Tibial artery (tissue), 4 donors: Measurements from ENCODE around the gene BCKDHA.
"Not testable (repeated sequence)": the region's sequence is repeated elsewhere in the genome, so short reads cannot be mapped to it uniquely, and the experiment has no call there.

ENCODE experiments used
- DNase-seq, 2 donors: peaks; one replicate each; pipeline ENCODE4 v3.0.0-alpha.2; 2019
- H3K27ac ChIP-seq, 2 donors: fragments of 200-600 bp; sonication (generic) in 1 of 2; 1 replicate in 1 of 2; 2 replicates in 1 of 2; pipeline ENCODE4 v1.5.1; 2018 to 2019; ENCODE audit warnings: mild to moderate bottlenecking in 1 of 2
- H3K27me3 ChIP-seq, 2 donors: fragments of 200-600 bp; sonication (generic) in 1 of 2; one replicate each; pipeline versions ENCODE4 v1.5.1 to v1.6.0; 2016 to 2019
- H3K36me3 ChIP-seq, 3 donors: fragments of 200-600 bp; sonication (generic) in 2 of 3; one replicate each; pipeline ENCODE4 v1.5.1; 2016 to 2019; ENCODE audit warnings: mild to moderate bottlenecking in 2 of 3
- H3K4me1 ChIP-seq, 4 donors: fragments of 200-600 bp; sonication (generic) in 2 of 4; 1 replicate in 3 of 4; 2 replicates in 1 of 4; pipeline ENCODE4 v1.5.1; 2016 to 2019
- H3K4me3 ChIP-seq, 2 donors: fragments of 200-600 bp; sonication (generic) in 1 of 2; 1 replicate in 1 of 2; 2 replicates in 1 of 2; pipeline ENCODE4 v1.5.1; 2018 to 2019; ENCODE audit warnings: mild to moderate bottlenecking in 2 of 2
- H3K9me3 ChIP-seq, 3 donors: fragments of 200-600 bp; sonication (generic) in 1 of 3; one replicate each; pipeline ENCODE4 v1.5.1; 2016 to 2019
- intact Hi-C: fragments of 100-400 bp; cut with DNase I; formaldehyde crosslinking; loops from one replicate; pipeline ENCODE4 v1.15.0; 2023; ENCODE audit warnings: low total_unique reads
- TF ChIP-seq, protein P1 (sequence below), 2 experiments: fragments of 200-600 bp in 1 of 2; fragments of 450-650 bp in 1 of 2; IDR thresholded peaks; one replicate each; pipeline ENCODE4 v1.5.1; 2017 to 2019; ENCODE audit warnings: antibody characterized with exemption in 2 of 2, mild to moderate bottlenecking in 1 of 2, moderate library complexity in 1 of 2

Gene BCKDHA

DNA sequence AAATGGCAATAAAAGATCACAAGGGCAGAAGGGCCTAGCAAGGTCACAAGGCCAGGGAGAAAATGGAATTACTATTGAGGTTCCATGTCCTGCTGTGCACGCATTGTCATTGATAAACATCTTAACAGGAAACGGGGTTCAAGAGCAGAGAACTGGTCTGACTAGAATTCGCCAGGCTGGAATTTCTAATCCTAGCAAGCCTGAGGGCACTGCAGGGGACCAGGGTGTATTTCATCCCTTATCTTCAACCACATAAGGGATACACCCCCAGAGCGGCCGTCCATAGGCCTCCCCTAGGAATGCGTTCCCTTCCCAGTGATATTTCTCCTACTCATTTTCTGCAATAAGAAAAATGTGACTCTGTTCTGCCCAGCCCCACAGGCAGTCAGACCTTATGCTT is 64.9 kb downstream of the BCKDHA start:
- intact Hi-C loops = loop anchor here (5.0 kb wide), 1 partner anchor 100 kb away; no protein-coding TSS in a partner anchor
- Histone ChIP-seq H3K4me3 (no peak overlapping the region), H3K4me1 (no peaks in the 10 kb centered on the region), H3K27me3 (peaks cover 0 to 58% of the 10 kb centered on the region in 2 donors), H3K36me3 (no peaks in the 10 kb centered on the region), H3K27ac (no peak overlapping the region), H3K9me3 (no peaks in the 10 kb centered on the region)
- TF ChIP-seq, protein P1, sequence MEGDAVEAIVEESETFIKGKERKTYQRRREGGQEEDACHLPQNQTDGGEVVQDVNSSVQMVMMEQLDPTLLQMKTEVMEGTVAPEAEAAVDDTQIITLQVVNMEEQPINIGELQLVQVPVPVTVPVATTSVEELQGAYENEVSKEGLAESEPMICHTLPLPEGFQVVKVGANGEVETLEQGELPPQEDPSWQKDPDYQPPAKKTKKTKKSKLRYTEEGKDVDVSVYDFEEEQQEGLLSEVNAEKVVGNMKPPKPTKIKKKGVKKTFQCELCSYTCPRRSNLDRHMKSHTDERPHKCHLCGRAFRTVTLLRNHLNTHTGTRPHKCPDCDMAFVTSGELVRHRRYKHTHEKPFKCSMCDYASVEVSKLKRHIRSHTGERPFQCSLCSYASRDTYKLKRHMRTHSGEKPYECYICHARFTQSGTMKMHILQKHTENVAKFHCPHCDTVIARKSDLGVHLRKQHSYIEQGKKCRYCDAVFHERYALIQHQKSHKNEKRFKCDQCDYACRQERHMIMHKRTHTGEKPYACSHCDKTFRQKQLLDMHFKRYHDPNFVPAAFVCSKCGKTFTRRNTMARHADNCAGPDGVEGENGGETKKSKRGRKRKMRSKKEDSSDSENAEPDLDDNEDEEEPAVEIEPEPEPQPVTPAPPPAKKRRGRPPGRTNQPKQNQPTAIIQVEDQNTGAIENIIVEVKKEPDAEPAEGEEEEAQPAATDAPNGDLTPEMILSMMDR (IDR thresholded peaks at IDR 0.05) = no peak
- no peak for DNase-seq

DNA sequence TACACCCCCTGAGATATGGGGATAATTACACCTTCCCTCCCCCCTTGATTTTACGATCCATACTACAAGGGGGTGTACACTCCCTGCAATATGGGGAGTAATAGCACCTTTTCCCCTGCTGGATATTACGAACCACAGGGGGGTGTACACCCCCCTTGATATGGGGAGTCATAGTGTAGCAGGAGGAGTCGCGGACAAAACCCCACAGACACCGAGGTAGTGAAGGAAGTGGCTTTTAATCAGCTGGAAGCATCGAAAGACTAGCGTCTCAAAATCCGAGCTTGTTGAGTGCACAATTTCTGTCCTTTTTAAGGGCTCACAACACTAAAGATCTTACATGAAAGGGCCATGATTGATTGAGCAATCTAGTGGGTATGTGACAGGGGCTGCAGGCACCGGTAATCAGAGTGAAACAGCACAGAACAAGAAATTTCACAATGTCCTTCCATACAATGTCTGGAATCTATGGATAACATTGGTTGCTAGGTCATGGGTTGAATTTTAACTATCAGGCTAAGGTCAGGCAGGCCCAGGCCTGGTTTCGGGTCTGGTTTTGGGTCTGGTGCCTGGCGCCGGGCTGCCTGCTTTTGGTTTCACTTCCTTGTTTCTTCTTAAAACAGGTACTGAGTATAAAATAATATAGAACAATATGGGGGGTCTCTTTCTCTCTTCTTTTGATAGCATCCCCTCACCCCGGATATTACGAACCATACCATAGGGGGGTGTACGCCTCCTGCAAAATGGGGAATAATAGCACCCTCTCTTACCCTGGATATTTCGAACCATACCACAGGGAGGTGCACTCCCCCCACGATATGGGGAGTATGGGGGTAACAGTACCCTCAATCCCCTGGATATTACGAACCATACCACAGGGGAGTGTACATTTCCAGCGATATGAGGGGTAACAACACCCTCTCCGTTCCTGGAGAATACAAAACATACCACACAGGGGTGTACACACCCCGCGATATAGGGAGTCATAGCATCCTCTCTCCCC is 65.9 kb downstream of the BCKDHA start:
- intact Hi-C loops = loop anchor here (5.0 kb wide), 1 partner anchor 99 kb away; no protein-coding TSS in a partner anchor
- not testable (repeated sequence) for H3K4me1 ChIP-seq, H3K4me3 ChIP-seq, H3K36me3 ChIP-seq, H3K9me3 ChIP-seq, DNase-seq, H3K27ac ChIP-seq
- H3K27me3 ChIP-seq = peaks cover 0 to 57% of the 10 kb centered on the region in 2 donors
